GM19324 (cell line): ENCODE data around the gene SLC27A1.

Experiments used
- ATAC-seq: cut with Tn5 transposase; IDR thresholded peaks from one replicate; pipeline ENCODE4 v1.9.1; 2021; ENCODE audit warnings: mild to moderate bottlenecking, moderate library complexity; ENCODE audit not compliant: unreplicated experiment, low FRiP score

The SLC27A1 gene

GRCh38 chr19:17470068-17470841 is at the start of gene SLC27A1:
SLC27A1 (plus strand) TSS chr19:17470524; CDS start chr19:17470541, 17 bp downstream.
- ATAC-seq = peak; percentile 82

GRCh38 chr19:17421942-17422341 is 48.4 kb upstream of the SLC27A1 start:
- ATAC-seq = no peak

GRCh38 chr19:17423429-17424208 is 46.7 kb upstream of the SLC27A1 start:
- ATAC-seq = no peak

- no peak for ATAC-seq
These were observed 45.5 kb upstream of the SLC27A1 start for GRCh38 chr19:17424743-17425365.

- no peak for ATAC-seq
These were observed 40.6 kb upstream of the SLC27A1 start for GRCh38 chr19:17429641-17430113.

GRCh38 chr19:17431417-17431816 is 38.9 kb upstream of the SLC27A1 start:
- ATAC-seq = no peak

GRCh38 chr19:17435218-17435617 is 35.1 kb upstream of the SLC27A1 start:
- no peak for ATAC-seq

GRCh38 chr19:17436094-17436873 is 34.0 kb upstream of the SLC27A1 start:
- ATAC-seq = no peak

- ATAC-seq = no peak
These were observed 33.5 kb upstream of the SLC27A1 start for GRCh38 chr19:17436874-17437267.

GRCh38 chr19:17441241-17442021 is 28.9 kb upstream of the SLC27A1 start:
- ATAC-seq = no peak

- no peak for ATAC-seq
These were observed 24.7 kb upstream of the SLC27A1 start for GRCh38 chr19:17445526-17446165.

GRCh38 chr19:17447704-17448130 is 22.6 kb upstream of the SLC27A1 start:
- ATAC-seq = no peak

- ATAC-seq = no peak
These were observed 22.0 kb upstream of the SLC27A1 start, which contains the start of gene TMEM221 for GRCh38 chr19:17448131-17448967. TMEM221 (minus strand) TSS chr19:17448668; CDS start chr19:17448462, 206 bp downstream.

- no peak for ATAC-seq
These were observed 19.9 kb upstream of the SLC27A1 start for GRCh38 chr19:17450264-17451075.

GRCh38 chr19:17451820-17452219 is 18.5 kb upstream of the SLC27A1 start:
- ATAC-seq = no peak

- ATAC-seq = no peak
These were observed 15.7 kb upstream of the SLC27A1 start for GRCh38 chr19:17454576-17455071.
